HCT116 (cell line): ENCODE measurements around the gene ETV4.

Source experiments
- ATF3 ChIP-seq: IDR thresholded peaks from 2 replicates; pipeline ENCODE4 v1.6.1; 2012
- CTCF ChIP-seq, 3 experiments: fragments of 200-600 bp in 1 of 3; sonication (generic) in 1 of 3; IDR thresholded peaks in 2 of 3; conservative IDR thresholded peaks in 1 of 3; 2 replicates each; pipeline ENCODE4 v1.5.1; 2012 to 2017; ENCODE audit warnings: low read depth in 2 of 3, low read length in 2 of 3, antibody characterized with exemption in 1 of 3, borderline replicate concordance in 1 of 3, control low read depth in 1 of 3, mild to moderate bottlenecking in 1 of 3, mixed read lengths in 1 of 3, mixed run types in 1 of 3, moderate library complexity in 1 of 3; ENCODE audit not compliant: insufficient read depth in 1 of 3
- EZH2phosphoT487 ChIP-seq: fragments of 200-600 bp; IDR thresholded peaks from 2 replicates; pipeline ENCODE4 v1.6.1; 2018; ENCODE audit warnings: antibody characterized with exemption, borderline replicate concordance
- POLR2A ChIP-seq: IDR thresholded peaks from 2 replicates; pipeline ENCODE4 v1.7.0; 2011; ENCODE audit warnings: borderline replicate concordance; ENCODE audit not compliant: insufficient read depth, insufficient read length; ENCODE audit errors: extremely low read depth
- RAD21 ChIP-seq: IDR thresholded peaks from 2 replicates; pipeline ENCODE4 v1.6.1; 2012; ENCODE audit warnings: low read depth, mild to moderate bottlenecking
- SIN3A ChIP-seq: IDR thresholded peaks from 2 replicates; pipeline ENCODE4 v1.6.1; 2012; ENCODE audit warnings: low read depth

- TF ChIP-seq POLR2A (no peak), CTCF (IDR thresholded peaks at IDR 0.05 in 2 of 3, conservative IDR thresholded peaks at IDR 0.05 in 1 of 3; ENCODE audit: borderline replicate concordance in 1 of 3, insufficient read depth in 1 of 3, low read depth in 2 of 3, low read length in 2 of 3) (no peak), RAD21 (no peak), ATF3 (no peak), SIN3A (no peak), EZH2phosphoT487 (no peak)
These were observed 33.5 kb upstream of the ETV4 start for GRCh38 chr17:43579566-43580140.
